Right lobe of liver (tissue), 6 donors: ENCODE results near the gene ACTG1. TPM values are rescaled to one million over a fixed set of nuclear protein-coding genes. Genes with fewer than 3 reads are reported as not detected.

ENCODE experiments used
- ATAC-seq, 4 donors: fragments of 200-7000 bp; cut with Tn5 transposase; one replicate each; pipeline ENCODE4 v1.9.1; 2020; ENCODE audit warnings: mild to moderate bottlenecking in 4 of 4, moderate library complexity in 4 of 4
- DNase-seq, 3 donors: peaks; one replicate each; pipeline ENCODE4 v3.0.0-alpha.2; 2020
- H3K27ac ChIP-seq, 3 donors: fragments of 200-600 bp; one replicate each; pipeline ENCODE4 v1.8.0; 2022
- H3K27me3 ChIP-seq, 2 donors: fragments of 200-600 bp; one replicate each; pipeline ENCODE4 v1.8.0; 2022
- H3K36me3 ChIP-seq, 4 donors: fragments of 200-600 bp; sonication (generic) in 1 of 4; one replicate each; pipeline versions ENCODE4 v1.5.1 to v1.8.0; 2017 to 2022; ENCODE audit warnings: control low read depth in 1 of 4
- H3K4me1 ChIP-seq, 4 donors: fragments of 200-600 bp; sonication (generic) in 1 of 4; one replicate each; pipeline versions ENCODE4 v1.5.1 to v1.8.0; 2017 to 2022; ENCODE audit warnings: control low read depth in 1 of 4
- H3K4me3 ChIP-seq, 3 donors: fragments of 200-600 bp; one replicate each; pipeline ENCODE4 v1.8.0; 2022
- H3K9me3 ChIP-seq, 4 donors: fragments of 200-600 bp; sonication (generic) in 1 of 4; one replicate each; pipeline versions ENCODE4 v1.5.1 to v1.8.0; 2017 to 2022; ENCODE audit warnings: control low read depth in 1 of 4
- POLR2A ChIP-seq: fragments of 450-650 bp; IDR thresholded peaks from one replicate; pipeline ENCODE4 v1.6.1; 2017; ENCODE audit warnings: antibody characterized with exemption, mild to moderate bottlenecking
- WGBS: methylation state at CpG from one replicate; pipeline ENCODE4 v1.1.6; 2018; ENCODE audit warnings: low coverage, low lambda C conversion rate; ENCODE audit not compliant: insufficient coverage; ENCODE audit errors: missing lambda C conversion rate; 5-methylcytosine and 5-hydroxymethylcytosine counted together
- intact Hi-C, 2 donors: fragments of 100-400 bp; cut with DNase I; formaldehyde crosslinking; loops; one replicate each; pipeline versions ENCODE4 v1.11.2 to v1.14.1; 2022
- total RNA-seq, 6 experiments: library from RNA; depleted of rRNA in 2 of 6; stranded (reverse); fragments of >200 nt in 2 of 6; fragmentation: NEBNext Ultra II Directional in 3 of 6; extraction: Animal tissue kit (Norgen Biotek cat#: 25700) in 3 of 6; gene quantifications; one replicate each; pipeline versions ENCODE4 v1.1.0 to v1.2.4, GENCODE V29; 2016 to 2023
- TF ChIP-seq, protein P1 (sequence below), 4 donors: fragments of 200-600 bp in 3 of 4; fragments of 450-650 bp in 1 of 4; IDR thresholded peaks; one replicate each; pipeline versions ENCODE4 v1.5.1 to v1.8.0; 2016 to 2022; ENCODE audit warnings: antibody characterized with exemption in 4 of 4, mild to moderate bottlenecking in 2 of 4
- donor health status: DM: no; HTN: yes; CAD: no.
- donor health status: DM: no; HTN: no; CAD: no.
- donor health status: DM: no; HTN: no; CAD: no.
- donor health status: DM: no; HTN: yes; CAD: no.
- donor health status: DM: no; HTN: yes; CAD: no.

The ACTG1 gene
- total RNA-seq, 6 experiments from 2014 or later = 218 to 2,508 (median 1,326) TPM

DNA sequence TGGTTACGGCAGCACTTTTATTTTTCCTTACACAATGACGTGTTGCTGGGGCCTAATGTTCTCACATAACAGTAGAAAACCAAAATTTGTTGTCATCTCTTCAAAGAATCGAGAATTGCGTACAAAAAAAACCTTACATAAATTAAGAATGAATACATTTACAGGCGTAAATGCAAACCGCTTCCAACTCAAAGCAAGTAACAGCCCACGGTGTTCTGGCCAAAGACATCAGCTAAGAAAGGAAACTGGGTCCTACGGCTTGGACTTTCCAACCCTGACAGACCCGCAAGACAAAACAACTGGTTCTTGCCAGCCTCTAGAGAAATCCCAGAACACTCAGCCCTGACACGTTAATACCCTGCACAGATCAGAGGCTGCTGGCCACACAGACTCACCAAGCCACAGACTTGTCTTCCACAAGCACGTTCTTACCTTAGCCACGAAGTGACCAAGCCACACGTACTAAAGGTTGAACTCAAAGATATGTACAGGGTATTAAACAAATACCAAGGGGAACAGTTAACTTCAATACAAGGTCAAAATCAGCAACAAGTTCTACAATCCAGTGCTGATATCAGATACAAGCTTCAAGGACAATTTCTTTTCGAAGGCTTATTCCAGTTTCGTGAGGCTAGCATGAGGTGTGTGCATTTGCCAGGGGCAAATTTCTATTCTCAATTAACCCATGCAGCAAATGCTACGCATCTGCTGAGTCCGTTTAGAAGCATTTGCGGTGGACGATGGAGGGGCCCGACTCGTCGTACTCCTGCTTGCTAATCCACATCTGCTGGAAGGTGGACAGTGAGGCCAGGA lies 2.4 kb downstream of the ACTG1 start:
- DNase-seq = peak in 1 of 3 donors; percentile 5
- no peak for ATAC-seq
- intact Hi-C loops = no loop called here
- Histone ChIP-seq H3K36me3 (peaks cover 12 to 21% (median 20%) of the 10 kb centered on the region in 4 donors), H3K27ac (peak overlapping the region in 2 of 3 donors; percentile 18 to 99), H3K4me3 (peak overlapping the region; percentile 91 to 95 (median 93)), H3K9me3 (no peaks in the 10 kb centered on the region), H3K4me1 (peaks cover 0 to 41% (median 4%) of the 10 kb centered on the region in 4 donors), H3K27me3 (no peaks in the 10 kb centered on the region)
- 12% methylated on average over 21 of the region's 22 CpGs for WGBS
- TF ChIP-seq, protein P1, sequence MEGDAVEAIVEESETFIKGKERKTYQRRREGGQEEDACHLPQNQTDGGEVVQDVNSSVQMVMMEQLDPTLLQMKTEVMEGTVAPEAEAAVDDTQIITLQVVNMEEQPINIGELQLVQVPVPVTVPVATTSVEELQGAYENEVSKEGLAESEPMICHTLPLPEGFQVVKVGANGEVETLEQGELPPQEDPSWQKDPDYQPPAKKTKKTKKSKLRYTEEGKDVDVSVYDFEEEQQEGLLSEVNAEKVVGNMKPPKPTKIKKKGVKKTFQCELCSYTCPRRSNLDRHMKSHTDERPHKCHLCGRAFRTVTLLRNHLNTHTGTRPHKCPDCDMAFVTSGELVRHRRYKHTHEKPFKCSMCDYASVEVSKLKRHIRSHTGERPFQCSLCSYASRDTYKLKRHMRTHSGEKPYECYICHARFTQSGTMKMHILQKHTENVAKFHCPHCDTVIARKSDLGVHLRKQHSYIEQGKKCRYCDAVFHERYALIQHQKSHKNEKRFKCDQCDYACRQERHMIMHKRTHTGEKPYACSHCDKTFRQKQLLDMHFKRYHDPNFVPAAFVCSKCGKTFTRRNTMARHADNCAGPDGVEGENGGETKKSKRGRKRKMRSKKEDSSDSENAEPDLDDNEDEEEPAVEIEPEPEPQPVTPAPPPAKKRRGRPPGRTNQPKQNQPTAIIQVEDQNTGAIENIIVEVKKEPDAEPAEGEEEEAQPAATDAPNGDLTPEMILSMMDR (IDR thresholded peaks at IDR 0.05) = no peak
- TF ChIP-seq POLR2A = no peak

DNA sequence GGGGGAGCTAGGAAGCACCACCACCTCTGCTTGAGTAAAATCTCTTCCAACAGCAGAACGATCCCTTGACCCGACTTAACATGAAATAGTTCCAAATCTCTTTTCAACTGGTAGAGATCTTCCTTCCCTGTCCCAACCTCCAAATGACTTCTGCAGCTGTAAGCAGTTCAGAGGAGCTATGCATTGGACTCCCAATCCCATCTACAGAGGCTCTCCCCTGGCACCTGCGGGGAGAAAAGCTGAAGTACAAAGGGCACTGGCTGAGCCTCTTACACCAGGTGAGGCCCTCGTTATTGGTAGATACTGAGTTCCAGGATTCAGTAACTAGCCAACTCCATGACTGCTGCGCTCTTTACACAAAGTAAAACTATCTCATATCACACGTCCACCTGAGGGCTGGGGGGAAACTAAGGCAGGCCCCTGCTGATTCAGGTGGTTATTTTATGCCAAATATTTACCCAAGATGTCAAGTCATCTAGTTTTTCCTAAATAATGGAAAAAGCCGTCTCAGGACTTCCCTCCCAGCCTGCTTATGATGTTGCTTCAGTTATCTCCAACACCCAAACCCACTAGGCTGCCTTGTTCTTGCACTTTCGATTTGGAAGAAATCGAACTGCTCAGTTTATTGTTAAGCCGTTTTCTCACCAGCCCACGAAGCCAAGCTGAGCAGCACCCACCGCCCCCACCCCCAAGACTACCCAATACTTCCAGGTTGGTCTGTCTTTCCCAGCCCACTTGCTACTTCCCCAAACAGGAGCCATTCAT lies 3.2 kb downstream of the ACTG1 start:
- peak overlapping the region in 2 of 3 donors; percentile 5 to 99 for H3K27ac ChIP-seq
- H3K4me1 ChIP-seq = peaks cover 0 to 40% (median 4%) of the 10 kb centered on the region in 4 donors
- H3K4me3 ChIP-seq = peak overlapping the region; percentile 91 to 95 (median 93)
- no peaks in the 10 kb centered on the region for H3K9me3 ChIP-seq
- peak; percentile 4 to 22 (median 6) for ATAC-seq
- H3K36me3 ChIP-seq = peaks cover 12 to 21% (median 20%) of the 10 kb centered on the region in 4 donors
- no peak for TF ChIP-seq POLR2A
- TF ChIP-seq, protein P1 (IDR thresholded peaks at IDR 0.05) = no peak
- DNase-seq = peak in 1 of 3 donors; percentile 20
- 17% methylated on average over 11 of the region's 12 CpGs for WGBS
- intact Hi-C loops = no loop called here
- H3K27me3 ChIP-seq = no peaks in the 10 kb centered on the region

DNA sequence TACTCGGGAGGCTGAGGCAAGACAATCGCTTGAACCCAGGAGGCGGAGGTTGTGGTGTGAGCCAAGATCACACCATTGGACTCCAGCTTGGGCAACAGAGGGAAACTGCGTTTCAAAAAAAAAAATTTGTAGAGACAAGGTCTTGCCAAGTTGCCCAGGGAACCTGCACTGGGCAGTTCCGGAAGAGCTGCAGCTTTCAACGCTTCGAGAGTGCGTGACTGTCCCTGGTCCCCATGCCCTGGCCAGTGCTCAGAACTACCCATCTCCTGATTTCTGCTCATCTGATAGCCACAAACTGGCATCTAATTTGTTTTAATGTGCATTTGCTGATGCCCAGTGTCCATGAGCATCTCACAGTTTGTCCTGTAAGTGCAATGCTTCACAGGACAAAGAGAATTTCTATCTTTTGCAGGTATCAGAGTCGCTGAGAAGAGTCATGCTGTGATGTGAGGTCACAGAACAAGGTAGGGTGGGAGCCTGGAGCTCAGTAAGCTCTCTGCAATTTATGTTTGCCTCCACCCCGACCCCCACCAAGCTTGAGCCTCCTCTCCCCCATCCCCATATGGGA lies 3.9 kb downstream of the ACTG1 start:
- Histone ChIP-seq H3K27ac (peak overlapping the region in 1 of 3 donors; percentile 99), H3K9me3 (no peaks in the 10 kb centered on the region), H3K27me3 (no peaks in the 10 kb centered on the region), H3K36me3 (peaks cover 12 to 21% (median 20%) of the 10 kb centered on the region in 4 donors), H3K4me1 (peaks cover 0 to 33% (median 4%) of the 10 kb centered on the region in 4 donors), H3K4me3 (peak overlapping the region in 1 of 3 donors; percentile 91)
- TF ChIP-seq POLR2A = peak; percentile 59
- TF ChIP-seq, protein P1 (IDR thresholded peaks at IDR 0.05) = no peak
- WGBS = 17% methylated on average over 8 of the region's 10 CpGs
- ATAC-seq (peak in 3 of 4 donors; percentile 9 to 33 (median 24)), DNase-seq (peak in 1 of 3 donors; percentile 35)
- intact Hi-C loops = no loop called here

DNA sequence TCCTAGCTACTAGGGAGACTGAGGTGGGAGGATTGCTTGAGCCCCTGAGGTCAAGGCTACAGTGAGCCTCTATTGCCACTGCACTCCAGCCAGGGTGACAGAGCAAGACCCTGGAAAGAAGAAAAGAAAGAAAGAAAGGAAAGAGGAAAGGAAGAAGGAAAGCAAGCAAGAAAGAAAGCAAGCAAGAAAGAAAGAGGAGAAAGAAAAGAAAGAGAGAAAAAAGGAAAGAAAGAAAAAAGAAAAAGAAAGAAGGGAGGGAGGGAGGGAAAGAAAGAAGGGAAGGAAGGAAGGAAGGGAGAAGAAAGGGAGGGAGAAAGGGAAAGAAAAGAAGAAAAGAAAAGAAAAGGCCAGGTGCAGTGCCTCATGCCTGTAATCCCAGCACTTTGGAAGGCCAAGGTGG lies 9.0 kb downstream of the ACTG1 start:
- TF ChIP-seq, protein P1 (IDR thresholded peaks at IDR 0.05) = no peak
- no peak for TF ChIP-seq POLR2A
- no peaks in the 10 kb centered on the region for H3K4me1 ChIP-seq
- no peaks in the 10 kb centered on the region for H3K36me3 ChIP-seq
- DNase-seq (no peak), ATAC-seq (no peak)
- intact Hi-C loops = no loop called here
- no peak overlapping the region for H3K4me3 ChIP-seq
- H3K27me3 ChIP-seq = no peaks in the 10 kb centered on the region
- no peak overlapping the region for H3K27ac ChIP-seq
- no peaks in the 10 kb centered on the region for H3K9me3 ChIP-seq
